Breast epithelium (tissue), 3 donors: ENCODE measurements around the gene SAMD7.

Source experiments
- POLR2A ChIP-seq: fragments of 450-650 bp; IDR thresholded peaks from one replicate; pipeline ENCODE4 v1.6.1; 2016; ENCODE audit warnings: antibody characterized with exemption, mild to moderate bottlenecking, moderate library complexity
- POLR2AphosphoS5 ChIP-seq, 3 donors: sonication (generic); formaldehyde crosslinking; IDR thresholded peaks; one replicate each; pipeline ENCODE4 v1.6.1; 2017; ENCODE audit warnings: antibody characterized with exemption in 3 of 3
- TF ChIP-seq, protein P1 (sequence below), 3 donors: fragments of 450-650 bp; IDR thresholded peaks; one replicate each; pipeline ENCODE4 v1.5.1; 2016 to 2017; ENCODE audit warnings: antibody characterized with exemption in 3 of 3, mild to moderate bottlenecking in 3 of 3, moderate library complexity in 3 of 3

GRCh38 chr3:169923831-169924230 lies 12.5 kb downstream of the SAMD7 start:
- TF ChIP-seq, protein P1, sequence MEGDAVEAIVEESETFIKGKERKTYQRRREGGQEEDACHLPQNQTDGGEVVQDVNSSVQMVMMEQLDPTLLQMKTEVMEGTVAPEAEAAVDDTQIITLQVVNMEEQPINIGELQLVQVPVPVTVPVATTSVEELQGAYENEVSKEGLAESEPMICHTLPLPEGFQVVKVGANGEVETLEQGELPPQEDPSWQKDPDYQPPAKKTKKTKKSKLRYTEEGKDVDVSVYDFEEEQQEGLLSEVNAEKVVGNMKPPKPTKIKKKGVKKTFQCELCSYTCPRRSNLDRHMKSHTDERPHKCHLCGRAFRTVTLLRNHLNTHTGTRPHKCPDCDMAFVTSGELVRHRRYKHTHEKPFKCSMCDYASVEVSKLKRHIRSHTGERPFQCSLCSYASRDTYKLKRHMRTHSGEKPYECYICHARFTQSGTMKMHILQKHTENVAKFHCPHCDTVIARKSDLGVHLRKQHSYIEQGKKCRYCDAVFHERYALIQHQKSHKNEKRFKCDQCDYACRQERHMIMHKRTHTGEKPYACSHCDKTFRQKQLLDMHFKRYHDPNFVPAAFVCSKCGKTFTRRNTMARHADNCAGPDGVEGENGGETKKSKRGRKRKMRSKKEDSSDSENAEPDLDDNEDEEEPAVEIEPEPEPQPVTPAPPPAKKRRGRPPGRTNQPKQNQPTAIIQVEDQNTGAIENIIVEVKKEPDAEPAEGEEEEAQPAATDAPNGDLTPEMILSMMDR (IDR thresholded peaks at IDR 0.05): no peak
- TF ChIP-seq POLR2A (no peak), POLR2AphosphoS5 (IDR thresholded peaks at IDR 0.05) (no peak)
